Hepatocyte (in vitro differentiated cells): ENCODE data around the gene NAPSA.

ENCODE experiments used
- EZH2 ChIP-seq: fragments of 200-600 bp; sonication (generic); IDR thresholded peaks from 2 replicates; pipeline ENCODE4 v1.6.1; 2016; ENCODE audit warnings: antibody characterized with exemption, mild to moderate bottlenecking, borderline replicate concordance
- TF ChIP-seq, protein P1 (sequence below): fragments of 200-600 bp; sonication (generic); IDR thresholded peaks from 2 replicates; pipeline ENCODE4 v1.5.1; 2016; ENCODE audit warnings: antibody characterized with exemption, mild to moderate bottlenecking; ENCODE audit not compliant: poor library complexity

- TF ChIP-seq, protein P1, sequence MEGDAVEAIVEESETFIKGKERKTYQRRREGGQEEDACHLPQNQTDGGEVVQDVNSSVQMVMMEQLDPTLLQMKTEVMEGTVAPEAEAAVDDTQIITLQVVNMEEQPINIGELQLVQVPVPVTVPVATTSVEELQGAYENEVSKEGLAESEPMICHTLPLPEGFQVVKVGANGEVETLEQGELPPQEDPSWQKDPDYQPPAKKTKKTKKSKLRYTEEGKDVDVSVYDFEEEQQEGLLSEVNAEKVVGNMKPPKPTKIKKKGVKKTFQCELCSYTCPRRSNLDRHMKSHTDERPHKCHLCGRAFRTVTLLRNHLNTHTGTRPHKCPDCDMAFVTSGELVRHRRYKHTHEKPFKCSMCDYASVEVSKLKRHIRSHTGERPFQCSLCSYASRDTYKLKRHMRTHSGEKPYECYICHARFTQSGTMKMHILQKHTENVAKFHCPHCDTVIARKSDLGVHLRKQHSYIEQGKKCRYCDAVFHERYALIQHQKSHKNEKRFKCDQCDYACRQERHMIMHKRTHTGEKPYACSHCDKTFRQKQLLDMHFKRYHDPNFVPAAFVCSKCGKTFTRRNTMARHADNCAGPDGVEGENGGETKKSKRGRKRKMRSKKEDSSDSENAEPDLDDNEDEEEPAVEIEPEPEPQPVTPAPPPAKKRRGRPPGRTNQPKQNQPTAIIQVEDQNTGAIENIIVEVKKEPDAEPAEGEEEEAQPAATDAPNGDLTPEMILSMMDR, result no peak
- no peak for TF ChIP-seq EZH2
Measured at GRCh38 chr19:50324331-50324730, 41.1 kb downstream of the NAPSA start.
